GM19372 (cell line): ENCODE results near the gene RSPO1.

ENCODE experiments used
- ATAC-seq: cut with Tn5 transposase; IDR thresholded peaks from one replicate; pipeline ENCODE4 v1.9.1; 2021; ENCODE audit warnings: mild to moderate bottlenecking, low read depth, moderate library complexity; ENCODE audit not compliant: unreplicated experiment

The RSPO1 gene

DNA sequence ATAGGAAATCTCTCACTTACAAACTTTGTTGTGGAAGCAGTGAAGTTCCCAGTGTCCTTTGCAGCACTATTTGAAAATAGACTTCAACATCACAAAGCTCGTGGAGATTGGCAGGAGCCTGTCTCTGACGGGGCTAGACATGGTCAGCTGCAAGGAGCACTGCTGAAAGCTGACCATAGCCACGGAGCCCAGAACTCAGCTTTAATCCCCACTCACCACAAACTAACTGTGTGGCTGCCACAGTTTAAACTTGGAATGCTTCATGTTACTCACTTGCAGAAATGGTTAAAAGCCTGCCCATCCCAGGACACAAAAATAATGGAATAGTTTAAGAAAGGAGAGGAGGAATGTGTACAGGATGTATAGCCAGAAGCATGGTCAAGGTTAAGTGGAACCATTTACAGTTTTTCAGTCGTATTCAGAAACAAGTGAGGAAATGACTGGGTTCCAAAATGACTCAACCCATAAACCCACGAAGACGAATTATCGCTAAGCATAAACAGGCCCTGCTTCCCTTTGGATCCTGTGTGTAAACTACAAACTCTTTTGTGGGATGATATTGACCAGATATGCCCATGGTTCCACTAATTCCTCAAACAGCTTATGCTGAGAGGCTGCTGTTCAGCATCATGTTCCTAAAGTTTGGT is 59.7 kb downstream of the RSPO1 start:
- ATAC-seq, result no peak

DNA sequence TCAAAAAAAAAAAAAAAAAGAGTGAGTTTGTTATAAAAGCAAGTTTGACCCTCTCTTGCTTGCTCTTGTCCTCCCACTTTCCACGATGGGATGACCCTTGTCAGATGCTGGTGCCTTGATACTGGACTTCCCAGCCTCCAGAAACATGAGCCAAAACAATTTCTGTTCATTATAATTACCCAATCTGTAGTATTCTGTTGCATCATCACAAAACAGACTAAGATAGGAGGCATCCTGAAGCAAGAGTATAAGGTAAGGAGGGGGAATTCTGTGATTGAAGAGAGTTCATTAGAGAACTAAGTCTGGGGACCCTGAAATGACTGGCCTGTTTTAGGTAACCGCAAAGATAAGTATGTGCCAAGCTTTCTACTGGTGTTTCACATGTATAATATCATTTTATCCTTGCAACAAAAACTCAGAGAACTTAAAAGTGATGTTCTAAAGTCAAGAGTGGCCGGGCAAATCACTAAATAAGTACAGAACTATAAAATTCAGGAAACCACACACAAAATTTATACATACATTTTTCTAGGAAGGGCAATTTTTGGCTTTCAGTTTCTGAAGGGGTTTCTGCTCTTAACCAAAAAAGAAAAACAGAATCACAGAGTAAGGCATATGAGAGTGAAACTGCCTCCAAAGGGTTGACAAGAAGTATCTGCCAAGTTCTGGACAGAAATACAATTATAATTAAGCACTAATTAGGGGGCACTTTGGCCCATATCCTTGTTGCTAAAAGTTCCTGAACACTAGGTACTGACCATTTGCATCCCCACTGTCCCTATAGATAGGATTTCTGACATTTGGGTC is 64.0 kb downstream of the RSPO1 start:
- ATAC-seq, result no peak

DNA sequence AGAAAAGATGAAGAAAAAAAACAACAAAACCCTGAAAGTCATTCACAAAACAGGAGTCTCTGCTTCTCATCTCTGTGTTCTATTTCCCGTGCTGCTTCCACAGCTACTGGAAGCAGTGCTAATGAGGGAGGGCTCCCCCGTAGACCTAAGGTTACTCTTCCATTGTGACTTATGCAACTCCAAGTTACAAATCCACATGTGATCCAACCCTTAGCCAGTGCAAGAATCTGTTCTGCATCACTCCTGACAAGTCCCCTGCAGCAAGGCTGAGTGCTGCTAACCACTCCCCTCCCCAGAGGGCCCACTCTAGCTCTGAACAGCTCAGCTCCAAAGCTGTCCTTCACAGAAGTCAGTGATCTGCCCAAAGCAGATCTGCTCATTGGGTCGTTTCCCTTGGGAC is 67.7 kb downstream of the RSPO1 start:
- no peak for ATAC-seq

- no peak for ATAC-seq
Observed at GRCh38 chr1:37564892-37565291, 69.8 kb downstream of the RSPO1 start.

GRCh38 chr1:37562984-37563383 is 71.7 kb downstream of the RSPO1 start:
- ATAC-seq, result no peak
